ENCODE measurements around the gene NCAPH2.

DNA sequence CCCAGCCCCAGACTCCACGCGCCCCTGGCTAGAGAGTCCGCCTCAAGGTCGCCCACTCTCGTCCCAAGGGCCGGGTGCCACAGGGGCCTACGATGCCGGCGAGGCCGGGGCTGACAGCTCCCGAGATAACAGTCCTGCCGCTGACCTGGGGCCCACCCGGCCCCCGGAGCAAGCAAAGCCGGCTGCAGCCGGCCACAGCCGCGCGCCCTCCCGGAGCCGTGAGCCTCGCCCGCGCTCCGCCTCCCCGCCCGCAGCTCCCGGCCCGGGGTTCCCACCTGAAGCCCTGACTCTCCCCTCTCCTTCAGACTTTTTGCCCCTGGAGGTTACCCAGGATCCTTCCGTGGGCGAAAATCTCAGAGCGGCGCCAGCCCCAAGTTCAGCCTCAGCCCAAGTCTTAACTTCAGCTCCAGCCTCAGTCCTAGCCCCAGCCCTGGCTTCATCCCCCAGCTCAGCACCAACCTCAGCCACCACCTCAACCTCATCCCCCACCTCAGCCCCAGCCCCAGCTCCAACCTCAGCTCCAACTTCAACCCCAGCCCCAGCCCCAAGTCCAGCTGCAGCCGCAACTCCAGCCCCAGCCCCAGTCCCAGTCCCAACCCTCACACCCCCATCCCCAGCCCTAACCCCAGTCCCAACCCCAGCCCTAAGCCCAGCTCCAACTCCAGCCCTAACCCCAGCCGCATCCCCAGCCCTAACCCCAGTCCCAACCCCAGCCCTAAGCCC lies 39.4 kb downstream of the NCAPH2 start:
- TF ChIP-seq, protein P1, sequence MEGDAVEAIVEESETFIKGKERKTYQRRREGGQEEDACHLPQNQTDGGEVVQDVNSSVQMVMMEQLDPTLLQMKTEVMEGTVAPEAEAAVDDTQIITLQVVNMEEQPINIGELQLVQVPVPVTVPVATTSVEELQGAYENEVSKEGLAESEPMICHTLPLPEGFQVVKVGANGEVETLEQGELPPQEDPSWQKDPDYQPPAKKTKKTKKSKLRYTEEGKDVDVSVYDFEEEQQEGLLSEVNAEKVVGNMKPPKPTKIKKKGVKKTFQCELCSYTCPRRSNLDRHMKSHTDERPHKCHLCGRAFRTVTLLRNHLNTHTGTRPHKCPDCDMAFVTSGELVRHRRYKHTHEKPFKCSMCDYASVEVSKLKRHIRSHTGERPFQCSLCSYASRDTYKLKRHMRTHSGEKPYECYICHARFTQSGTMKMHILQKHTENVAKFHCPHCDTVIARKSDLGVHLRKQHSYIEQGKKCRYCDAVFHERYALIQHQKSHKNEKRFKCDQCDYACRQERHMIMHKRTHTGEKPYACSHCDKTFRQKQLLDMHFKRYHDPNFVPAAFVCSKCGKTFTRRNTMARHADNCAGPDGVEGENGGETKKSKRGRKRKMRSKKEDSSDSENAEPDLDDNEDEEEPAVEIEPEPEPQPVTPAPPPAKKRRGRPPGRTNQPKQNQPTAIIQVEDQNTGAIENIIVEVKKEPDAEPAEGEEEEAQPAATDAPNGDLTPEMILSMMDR (IDR thresholded peaks at IDR 0.05), result no peak
- TF ChIP-seq POLR2A (IDR thresholded peaks at IDR 0.05) (no peak), POLR2AphosphoS5 (IDR thresholded peaks at IDR 0.05) (no peak), EP300 (IDR thresholded peaks at IDR 0.05) (no peak)
